Thyroid gland (tissue), 4 donors: Measurements from ENCODE around the gene KCNE1.

Source experiments
- CTCF ChIP-seq, 6 experiments: fragments of 200-600 bp in 3 of 6; fragments of 450-650 bp in 3 of 6; sonication (generic) in 3 of 6; IDR thresholded peaks; one replicate each; pipeline ENCODE4 v1.5.1; 2016 to 2019; ENCODE audit warnings: antibody characterized with exemption in 6 of 6, mild to moderate bottlenecking in 2 of 6, inconsistent platforms in 1 of 6, moderate library complexity in 1 of 6
- POLR2A ChIP-seq, 2 donors: fragments of 450-650 bp; IDR thresholded peaks; one replicate each; pipeline ENCODE4 v1.6.1; 2017; ENCODE audit warnings: antibody characterized with exemption in 2 of 2, mild to moderate bottlenecking in 2 of 2, moderate library complexity in 1 of 2

GRCh38 chr21:34559089-34559631, 47.1 kb upstream of the KCNE1 start:
- TF ChIP-seq CTCF (IDR thresholded peaks at IDR 0.05): no peak
- TF ChIP-seq POLR2A (IDR thresholded peaks at IDR 0.05): no peak
